Measurements from ENCODE around the gene ELOB.

The ELOB gene

GRCh38 chr16:2777231-2777902 is at the start of gene ELOB:
ELOB (minus strand) TSS chr16:2777280; CDS start chr16:2777239, 41 bp downstream.
- no peak for DNase-seq (ENCODE audit: low read depth, low spot score)

- no peak for DNase-seq (ENCODE audit: low read depth, low spot score)
These were observed 48.8 kb upstream of the ELOB start for GRCh38 chr16:2825906-2826305.

DNA sequence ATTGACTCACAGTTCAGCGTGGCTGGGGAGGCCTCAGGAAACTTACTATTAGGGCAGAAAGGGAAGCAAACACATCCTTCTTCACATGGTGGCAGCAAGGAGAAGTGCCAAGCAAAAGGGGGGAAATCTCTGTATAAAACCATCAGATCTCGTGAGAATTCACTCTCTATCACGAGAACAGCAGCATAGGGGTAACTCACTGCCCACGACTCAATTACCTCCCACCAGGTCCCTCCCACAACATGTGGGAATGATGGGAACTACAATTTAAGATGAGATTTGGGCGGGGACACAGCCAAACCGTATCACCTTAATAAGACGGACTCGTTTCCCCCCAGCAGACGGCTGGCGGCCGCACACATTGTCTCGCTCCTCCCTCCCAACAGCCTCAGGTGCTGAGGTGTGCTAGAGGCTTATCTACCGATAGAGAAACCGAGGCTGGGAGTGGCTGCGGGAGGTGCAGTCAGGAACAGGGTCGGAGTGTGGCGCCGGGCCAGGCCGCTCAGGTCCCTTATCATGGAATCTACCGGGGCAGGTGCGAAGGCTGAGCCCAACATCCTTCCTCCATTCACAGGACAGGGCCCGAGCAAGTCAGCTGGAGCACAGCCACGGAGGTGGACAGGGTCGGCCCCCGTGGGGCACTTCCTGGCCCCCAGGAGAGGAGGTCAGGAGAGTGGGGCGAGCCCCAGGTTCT is 48.1 kb upstream of the ELOB start:
- no peak for DNase-seq (ENCODE audit: low read depth, low spot score)

DNA sequence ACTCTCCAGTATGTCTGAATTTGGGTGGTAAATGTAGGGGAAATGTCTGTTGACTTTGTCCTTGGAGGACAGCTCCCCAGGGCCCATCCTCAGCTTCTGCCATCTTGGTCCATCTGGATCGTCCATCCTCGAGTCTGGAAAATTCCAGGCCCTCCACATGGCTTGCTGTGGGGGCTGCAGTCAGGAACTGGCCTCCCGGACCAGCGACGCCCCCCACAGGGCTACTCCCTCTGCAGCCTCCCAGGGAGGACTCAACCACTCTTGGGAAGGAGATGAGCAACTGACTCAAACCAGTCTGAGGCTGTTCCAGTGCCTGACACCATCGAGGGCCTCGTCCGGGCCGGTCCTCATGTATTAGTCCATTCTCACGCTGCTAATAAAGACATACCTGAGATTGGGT is 47.5 kb upstream of the ELOB start:
- DNase-seq (ENCODE audit: low read depth, low spot score): no peak

- DNase-seq (ENCODE audit: low read depth, low spot score): no peak
These were observed 45.4 kb upstream of the ELOB start for GRCh38 chr16:2822496-2822895.

DNA sequence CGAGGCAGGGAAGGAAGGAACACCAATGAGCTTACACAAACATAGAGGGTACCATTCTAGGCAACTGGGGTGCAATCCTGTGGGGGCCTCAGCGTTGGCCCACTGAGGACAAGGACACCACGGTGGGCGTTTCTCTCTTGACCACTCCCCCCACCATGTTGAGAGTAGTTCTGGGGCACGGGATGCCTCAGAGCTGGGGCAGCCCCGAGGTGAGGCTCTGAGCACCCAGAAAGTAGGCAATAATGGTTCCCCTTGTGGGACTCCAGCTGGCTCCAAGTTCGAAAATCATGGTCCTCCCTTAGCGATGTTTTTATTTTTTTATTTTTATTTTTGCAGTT is 45.0 kb upstream of the ELOB start:
- no peak for DNase-seq (ENCODE audit: low read depth, low spot score)

GRCh38 chr16:2821487-2822157 is 44.5 kb upstream of the ELOB start:
- no peak for DNase-seq (ENCODE audit: low read depth, low spot score)

DNA sequence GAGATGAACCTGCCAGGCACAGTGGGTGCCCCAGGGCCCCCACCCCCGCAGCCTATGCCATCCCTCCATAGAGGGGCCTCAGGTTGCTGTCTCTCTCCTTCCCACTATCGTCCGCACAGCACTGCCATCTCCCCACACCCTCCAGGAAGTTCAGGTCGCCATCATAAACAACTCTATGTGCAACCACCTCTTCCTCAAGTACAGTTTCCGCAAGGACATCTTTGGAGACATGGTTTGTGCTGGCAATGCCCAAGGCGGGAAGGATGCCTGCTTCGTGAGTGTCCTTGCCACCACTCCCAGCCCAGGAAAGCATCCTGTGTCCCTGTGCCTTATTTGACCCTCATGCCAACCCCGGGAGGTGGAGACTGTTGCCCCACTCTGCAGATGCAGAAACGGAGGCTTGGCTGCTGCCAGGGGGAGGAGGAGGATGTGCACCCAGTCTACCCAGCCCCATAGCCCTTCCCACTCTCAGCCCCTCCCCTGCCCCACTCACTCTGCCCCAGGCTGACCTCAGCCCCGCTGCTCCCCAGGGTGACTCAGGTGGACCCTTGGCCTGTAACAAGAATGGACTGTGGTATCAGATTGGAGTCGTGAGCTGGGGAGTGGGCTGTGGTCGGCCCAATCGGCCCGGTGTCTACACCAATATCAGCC is 43.9 kb upstream of the ELOB start:
- DNase-seq (ENCODE audit: low read depth, low spot score): no peak

- DNase-seq (ENCODE audit: low read depth, low spot score): no peak
These were observed 43.1 kb upstream of the ELOB start for GRCh38 chr16:2819939-2820835.

GRCh38 chr16:2819179-2819938 is 42.3 kb upstream of the ELOB start:
- DNase-seq (ENCODE audit: low read depth, low spot score): no peak

DNA sequence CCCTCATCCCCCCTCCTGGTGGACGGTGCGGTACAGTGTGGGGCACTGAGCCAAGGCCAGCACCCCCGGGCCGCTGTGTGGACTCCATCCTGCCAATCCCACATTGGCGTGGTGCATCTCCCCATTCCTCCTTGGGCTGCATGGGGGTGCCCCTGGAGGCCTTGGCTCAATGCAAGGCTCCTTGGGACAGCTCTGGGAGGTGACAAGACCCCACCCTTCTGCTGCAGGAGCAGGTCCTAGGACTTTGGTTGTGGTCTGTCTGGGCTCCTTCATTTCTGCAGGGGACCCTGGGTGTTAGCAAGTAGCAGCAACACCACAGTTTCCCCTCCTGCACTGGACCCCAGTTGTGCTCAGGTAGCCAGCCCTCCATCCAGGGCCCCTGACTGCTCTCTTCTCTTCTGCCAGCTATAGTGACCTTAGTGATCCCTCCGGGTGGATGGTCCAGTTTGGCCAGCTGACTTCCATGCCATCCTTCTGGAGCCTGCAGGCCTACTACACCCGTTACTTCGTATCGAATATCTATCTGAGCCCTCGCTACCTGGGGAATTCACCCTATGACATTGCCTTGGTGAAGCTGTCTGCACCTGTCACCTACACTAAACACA is 41.3 kb upstream of the ELOB start:
- DNase-seq (ENCODE audit: low read depth, low spot score): no peak

- no peak for DNase-seq (ENCODE audit: low read depth, low spot score)
These were observed 40.5 kb upstream of the ELOB start for GRCh38 chr16:2817340-2818271.

- DNase-seq (ENCODE audit: low read depth, low spot score): no peak
These were observed 39.8 kb upstream of the ELOB start, which contains the start of gene PRSS21 for GRCh38 chr16:2816751-2817339. PRSS21 (plus strand) TSS chr16:2817237; CDS start chr16:2817269, 32 bp downstream.

DNA sequence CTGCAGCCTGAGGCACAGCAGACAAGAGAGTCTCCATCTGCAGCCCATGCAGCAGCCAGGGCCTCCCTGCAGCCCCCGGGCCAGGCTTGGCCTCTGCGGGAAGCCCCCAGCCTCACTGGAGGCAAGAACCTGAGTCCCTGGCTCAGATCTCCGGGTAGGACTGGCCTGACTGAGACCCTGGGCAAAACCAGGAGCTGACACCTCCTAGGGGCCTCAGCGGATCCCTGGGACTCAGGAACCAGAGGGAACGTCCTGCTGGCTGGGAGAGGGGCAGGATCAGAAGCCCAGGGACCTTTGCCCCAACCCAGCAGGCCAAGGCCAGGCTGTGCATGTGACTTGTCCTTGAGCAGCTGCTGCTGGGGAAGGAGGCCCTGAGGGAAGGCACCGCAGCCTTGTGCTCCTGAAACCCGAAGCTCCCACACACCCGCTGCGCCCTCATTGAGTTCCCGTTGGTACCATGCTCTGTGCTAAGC is 38.3 kb upstream of the ELOB start:
- DNase-seq (ENCODE audit: low read depth, low spot score): no peak

DNA sequence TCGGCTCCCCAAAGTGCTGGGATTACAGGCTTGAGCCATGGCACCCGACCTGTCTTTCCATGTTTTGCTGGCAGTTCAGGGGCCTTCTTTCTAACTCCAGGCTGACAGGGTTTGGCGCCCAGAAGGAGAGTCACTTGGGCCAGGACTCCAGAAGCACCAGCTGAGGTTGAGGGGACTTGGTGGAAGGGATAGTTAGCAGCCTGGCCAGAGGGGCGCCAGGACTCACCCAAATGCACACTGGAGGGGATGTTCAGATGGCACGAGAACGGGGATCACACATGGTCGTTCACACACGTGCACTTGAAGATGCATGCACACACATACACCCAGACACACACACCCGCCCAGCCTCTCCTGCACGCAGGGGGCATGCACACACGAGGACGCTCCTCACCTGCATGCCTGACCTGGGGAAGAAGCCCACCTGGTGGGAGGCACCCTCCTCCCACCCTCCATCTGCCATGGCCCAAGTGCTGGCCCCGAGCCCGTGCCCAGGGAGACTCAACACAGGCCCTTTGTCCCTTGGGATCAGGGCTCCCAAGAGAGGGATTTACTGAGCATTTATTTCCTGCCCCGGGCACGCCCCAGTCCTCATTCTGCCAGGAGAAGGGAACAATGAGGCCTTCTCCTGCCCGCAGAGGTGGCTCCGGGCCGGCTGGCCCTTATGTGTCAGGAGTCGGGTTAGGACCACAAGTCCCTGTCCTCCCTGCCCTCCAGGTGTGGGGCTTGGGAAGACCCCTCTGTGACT is 37.6 kb upstream of the ELOB start:
- DNase-seq (ENCODE audit: low read depth, low spot score): no peak

- DNase-seq (ENCODE audit: low read depth, low spot score): no peak
These were observed 36.7 kb upstream of the ELOB start for GRCh38 chr16:2813771-2814221.

DNA sequence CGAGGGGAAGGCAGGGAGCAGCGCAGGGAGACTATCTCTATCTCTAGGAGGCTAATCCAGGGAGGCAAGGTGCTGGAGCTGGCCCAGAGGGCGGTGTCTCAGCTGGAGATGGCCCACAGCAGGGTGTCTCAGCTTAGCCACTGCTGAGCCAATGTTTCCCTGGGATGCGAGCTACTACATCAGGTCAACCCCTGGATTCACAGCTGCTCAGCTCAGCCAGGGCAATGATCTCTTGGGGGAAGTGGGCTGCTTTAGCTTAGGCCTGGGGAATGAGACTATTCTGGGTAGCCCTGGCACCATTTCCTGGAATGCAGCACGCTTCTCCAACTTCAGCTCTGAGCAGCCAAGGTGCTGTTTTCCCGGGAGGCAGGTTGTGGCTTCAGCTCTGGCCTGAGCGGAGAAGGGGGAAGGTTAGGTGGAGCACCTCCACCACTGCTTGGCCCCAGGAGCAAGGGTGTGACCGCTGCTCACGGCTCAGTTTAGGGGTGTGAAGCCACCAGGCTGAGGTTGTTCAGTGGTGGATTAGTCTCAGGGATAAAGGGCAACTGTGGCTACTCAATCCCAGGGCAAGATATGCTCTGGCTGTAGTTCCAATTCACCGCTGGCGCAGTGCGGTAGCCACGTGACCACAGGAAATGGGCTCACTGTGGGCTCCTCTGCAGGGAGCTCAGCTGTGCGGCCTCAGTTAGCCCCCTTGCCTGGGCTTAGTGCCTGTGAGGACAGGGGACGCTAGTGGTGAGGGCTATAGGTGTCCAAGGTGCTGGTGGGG is 34.8 kb upstream of the ELOB start:
- no peak for DNase-seq (ENCODE audit: low read depth, low spot score)

All from brain pericyte (primary cell).